HG03571 (cell line): ENCODE data around the gene CHRDL1.

Source experiments
- ATAC-seq: cut with Tn5 transposase; IDR thresholded peaks from one replicate; pipeline ENCODE4 v1.9.1; 2021; ENCODE audit not compliant: unreplicated experiment

The CHRDL1 gene

DNA sequence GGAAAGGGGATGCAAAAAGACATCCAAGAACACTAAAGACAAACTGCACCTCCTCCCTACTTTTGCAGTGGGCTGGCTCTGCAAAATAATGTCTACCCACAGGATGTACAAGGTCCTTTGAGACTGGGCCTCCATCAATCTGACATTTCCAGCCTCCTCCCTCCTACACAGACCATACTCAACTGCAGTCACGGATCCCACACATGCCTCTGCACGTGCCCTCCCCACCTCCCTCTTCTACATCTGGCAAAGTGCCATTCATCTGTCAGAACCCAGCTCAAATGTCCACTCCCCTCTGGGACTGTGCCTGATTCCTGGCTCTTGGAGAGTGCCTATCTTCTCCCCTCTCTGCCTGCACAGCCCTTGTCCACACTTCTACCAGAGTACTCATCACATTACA, 50.3 kb downstream of the CHRDL1 start:
- no peak for ATAC-seq

DNA sequence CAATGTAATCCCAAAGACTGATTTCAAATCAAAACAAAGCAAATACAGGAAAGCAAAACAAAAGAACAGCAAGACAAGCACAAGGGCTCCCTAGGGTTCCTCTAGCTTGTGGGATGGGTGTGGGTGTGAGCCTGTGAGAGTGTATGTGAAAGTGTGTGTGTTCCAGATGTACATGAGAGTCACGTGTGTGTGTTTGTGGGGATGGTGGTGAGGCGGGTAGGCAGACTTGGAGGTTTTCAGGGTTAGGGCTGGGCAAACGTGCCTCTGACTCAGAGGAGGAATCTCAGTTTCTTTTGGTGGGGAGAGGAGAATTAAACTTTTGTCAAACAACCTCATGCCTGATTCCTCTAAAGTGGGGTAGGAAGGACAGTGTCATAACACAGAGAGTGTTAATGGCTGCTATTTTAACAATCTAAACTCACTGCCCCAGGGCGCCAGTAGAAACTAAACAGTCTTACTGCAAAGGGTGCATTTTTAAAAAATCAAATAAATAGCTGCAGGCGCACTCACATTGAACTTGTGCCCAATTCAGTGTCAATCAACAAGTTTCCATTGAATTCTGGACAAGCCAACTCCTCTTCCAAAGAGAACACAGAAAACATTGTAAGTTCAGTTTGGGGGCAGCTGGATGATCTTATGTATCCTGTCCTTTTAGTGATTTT, 51.8 kb downstream of the CHRDL1 start:
- no peak for ATAC-seq

DNA sequence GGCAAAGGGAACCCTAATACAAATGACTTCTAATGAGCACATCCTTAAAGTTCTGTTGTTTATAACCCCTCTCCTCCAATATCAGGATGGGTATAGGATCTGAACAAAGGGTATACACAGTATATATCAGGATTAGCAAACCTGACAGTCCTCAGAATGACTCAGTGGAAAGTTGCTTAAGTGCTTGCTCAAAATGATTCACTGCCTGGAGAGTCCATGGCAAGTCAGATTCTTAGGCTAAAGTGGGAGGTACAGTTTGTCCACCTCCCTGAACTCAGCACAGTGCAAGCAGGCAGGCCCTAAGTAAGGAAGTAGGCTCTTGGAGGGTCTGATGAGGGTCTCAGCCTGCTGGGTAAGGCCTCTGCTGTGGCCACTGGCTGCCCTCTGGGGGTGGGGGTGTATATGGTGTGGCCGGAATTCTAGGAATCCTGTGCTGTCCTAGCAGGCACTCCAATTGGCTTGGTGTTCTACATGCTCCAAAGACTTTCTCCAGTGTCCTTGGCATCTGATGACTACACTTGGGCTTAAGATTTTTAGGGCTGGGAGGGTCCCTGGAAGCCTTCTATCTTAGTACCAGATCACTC, 54.3 kb downstream of the CHRDL1 start:
- ATAC-seq: no peak

DNA sequence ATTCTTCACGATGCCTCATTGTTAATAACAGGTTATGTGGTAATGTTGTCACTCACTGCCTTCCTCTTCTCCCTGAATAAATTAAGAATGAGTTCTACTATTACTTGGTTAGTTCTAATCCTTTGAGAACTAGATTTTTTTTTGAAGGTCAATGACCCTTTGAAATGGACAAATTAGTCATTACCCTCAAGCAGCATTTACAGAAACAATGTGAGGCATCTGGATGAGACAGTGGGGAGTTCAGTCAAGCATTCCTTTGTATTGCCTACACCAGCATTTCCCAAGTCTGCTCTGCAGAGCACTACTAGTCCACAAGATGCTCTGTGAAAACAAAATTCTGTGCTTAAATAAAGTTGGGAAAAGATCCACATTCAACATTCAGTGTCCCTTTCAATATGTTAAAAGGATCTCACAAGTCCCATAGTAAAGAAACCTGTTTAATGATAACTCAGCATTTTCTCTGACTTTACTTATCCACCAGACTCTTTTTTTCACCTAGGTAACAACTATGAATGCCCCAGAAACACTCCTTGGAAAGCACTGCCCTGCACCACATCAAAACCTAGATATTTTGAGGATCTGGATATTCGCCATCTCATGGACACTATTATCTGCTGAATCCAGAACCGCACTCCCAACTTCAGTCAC, 60.6 kb downstream of the CHRDL1 start:
- ATAC-seq: no peak

DNA sequence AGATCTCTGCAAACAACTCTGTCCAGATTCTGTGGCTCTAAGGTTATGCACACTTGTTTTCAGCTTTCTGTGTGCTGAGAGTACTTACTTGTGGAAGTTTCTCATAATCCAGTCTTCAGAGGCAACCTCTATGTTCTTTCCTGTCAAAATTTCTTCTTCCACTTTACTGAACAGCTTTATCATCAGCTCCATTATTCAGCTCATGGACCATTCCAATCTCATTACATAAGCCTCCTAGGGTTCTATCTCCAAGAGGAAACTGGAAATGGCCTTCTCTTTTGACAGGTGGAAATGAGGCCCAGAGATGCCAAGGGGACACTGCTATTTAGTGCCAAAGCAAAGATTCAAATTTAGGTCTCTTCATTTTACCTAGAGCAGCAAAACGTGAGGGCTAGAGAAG, 61.3 kb downstream of the CHRDL1 start:
- ATAC-seq: no peak

DNA sequence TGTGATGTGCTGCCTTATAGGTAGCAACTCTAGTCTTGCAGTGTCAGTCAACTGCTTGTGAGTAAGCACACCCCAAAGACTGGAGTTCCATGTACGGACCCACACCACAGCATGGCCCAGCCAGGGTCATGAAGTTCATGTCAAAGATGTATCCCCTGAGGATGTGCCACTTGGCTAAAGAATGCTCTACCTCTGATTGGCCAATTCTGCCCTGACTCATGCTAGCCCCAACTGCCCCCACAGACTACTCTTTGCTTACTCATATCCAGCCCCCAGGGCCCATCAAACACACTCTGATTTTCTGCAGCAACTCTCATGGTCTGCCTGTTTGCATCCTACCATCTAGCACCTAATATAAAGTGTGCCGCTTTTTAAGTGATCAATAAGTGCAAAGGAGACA, 62.5 kb downstream of the CHRDL1 start:
- no peak for ATAC-seq

DNA sequence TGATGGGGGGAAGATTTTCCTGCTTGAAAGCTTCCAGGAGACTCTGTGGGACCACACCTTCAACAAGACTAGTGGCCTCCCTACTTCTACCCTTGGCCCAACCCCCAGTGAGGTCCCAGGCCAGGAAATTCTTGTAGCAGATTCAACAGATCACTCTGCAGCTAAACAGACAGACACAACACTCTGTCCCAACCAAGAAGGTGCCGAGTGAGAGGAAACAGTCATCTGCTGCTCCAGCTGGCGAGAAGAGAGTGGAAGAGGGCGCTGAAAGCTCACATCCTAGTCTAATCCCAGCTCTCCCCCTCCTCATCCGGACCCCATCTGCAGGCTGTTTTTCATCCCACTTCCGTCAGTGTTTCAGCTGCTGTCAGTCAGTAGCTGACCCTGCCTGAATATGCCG, 63.4 kb downstream of the CHRDL1 start:
- ATAC-seq: no peak

DNA sequence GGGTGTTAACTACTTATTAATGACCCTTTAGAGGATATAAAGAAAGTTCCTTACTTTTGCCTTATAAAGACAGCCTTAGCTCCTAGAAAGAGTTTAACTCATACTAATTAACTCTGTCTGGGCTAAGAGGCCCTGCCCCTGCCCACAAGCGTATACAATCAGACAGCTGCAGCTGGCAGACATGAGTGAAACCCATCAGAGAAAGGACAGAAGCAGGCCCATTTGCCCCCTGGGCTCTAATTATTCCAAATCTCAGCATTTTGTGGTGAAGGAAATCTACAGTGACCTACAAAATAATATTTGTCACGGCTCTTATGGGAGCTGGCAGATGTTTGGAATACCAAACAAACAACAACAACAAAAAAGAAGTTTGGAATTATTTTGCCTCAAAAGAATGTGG, 71.8 kb downstream of the CHRDL1 start:
- ATAC-seq: no peak

DNA sequence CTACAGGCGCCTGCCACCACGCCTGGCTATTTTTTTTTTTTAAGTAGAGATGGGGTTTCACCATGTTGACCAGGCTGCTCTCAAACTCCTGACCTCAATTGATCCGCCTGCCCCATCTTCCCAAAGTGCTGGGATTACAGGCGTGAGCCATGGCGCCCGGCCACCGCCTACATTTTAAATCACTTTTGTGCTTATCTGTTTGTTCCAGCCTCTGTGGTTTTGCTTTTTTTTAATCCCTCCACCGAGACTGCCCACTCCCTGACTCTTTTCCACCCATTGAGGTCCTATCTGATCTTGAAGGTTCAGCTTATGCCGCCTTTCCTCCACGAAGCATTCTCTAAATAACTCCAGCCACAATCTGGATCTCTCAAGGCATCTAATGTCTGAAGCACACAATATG, 73.5 kb downstream of the CHRDL1 start:
- ATAC-seq: no peak

DNA sequence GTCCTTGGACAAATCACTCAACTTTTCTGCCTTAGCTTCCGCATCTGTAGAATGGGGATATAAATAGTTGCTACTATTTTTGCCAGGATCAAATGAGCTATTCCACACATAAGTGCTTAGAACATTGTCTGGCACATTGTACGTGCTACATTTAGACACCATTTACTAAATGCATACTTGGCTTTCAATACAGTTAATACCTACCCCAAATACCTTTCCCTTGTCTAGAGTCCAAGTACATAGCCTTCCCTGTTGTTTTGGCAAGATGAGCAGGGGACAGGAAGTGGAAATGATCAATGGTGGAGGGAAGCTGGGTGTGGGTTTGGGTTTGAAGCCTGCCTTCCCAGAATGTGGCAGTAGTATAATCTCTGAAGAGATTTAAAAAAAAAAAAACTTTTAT, 82.0 kb downstream of the CHRDL1 start:
- no peak for ATAC-seq

DNA sequence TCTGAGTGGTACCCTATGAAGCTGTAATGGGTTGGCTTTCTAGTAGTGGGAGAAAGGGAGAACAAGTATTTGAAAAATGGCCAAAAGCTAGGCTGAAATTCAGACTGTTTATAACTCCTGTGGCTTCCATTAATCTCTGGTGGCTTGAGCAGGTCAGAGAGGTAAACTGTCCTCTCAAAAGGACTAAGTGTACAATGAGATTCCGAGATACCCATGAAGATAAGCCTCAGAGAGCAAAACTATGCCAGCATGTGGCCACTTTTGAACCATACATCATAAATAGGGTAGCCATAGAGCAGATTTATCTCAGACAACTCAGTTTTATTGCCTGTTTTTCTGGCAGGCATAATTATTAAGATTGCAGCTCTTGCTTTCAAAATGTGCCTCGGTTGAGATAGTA, 89.2 kb downstream of the CHRDL1 start:
- ATAC-seq: no peak

DNA sequence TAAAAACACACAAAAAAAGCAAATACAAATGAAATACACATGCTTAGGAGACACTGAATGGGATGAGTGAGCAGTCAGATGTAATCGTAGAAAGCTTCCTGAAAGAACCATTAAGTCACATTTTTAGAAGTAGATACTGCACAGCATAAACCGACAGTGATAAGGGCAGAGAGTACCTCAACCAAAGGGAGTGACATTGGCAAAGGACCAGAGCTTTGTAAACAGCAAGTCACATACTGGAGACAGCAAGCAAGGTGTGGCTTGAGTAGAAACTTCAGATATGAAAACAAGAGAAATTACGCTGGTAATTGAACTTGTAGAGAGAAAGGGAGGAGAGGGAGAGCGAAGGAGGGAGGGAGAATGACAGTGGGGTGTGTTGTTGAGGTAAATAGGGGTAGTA, 92.0 kb downstream of the CHRDL1 start:
- no peak for ATAC-seq

DNA sequence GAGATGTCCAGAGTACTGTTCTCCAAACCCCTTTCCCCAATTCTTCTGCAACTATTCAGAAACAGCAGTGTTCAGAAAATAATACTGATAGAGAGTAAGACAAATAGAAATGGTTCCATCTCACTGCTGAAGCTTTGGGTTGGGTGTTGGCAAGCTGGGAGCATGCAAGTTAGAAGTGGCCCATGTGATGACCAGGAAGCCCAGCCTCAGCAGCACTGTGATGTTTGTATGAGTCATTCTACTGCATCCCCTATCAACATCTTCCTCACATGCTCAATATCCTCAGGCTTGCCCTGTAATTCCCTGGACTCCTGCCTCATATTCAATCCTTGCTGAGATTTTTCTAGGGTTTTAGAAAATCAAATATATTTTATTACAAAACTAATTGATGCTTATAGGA, 96.5 kb downstream of the CHRDL1 start:
- peak; percentile 35 for ATAC-seq

DNA sequence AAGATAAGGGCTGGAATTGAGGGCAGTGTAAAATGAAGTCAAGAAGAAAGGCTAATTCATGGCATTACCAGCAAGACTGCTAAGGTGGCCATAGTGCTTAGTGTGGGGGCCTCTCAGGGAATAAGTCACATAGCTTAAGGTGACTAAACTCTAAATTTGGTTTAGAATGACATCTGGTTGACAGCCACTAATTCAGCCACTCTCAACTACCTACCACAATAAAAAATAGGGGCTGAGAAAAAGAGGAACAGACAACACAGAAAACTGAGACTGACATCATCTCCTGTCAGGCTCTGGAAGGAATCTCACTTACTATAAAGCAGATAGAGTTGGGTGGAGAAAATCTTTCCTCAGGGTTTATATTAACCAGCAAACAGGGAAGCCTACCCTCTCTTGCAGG, 96.9 kb downstream of the CHRDL1 start:
- peak; percentile 69 for ATAC-seq

DNA sequence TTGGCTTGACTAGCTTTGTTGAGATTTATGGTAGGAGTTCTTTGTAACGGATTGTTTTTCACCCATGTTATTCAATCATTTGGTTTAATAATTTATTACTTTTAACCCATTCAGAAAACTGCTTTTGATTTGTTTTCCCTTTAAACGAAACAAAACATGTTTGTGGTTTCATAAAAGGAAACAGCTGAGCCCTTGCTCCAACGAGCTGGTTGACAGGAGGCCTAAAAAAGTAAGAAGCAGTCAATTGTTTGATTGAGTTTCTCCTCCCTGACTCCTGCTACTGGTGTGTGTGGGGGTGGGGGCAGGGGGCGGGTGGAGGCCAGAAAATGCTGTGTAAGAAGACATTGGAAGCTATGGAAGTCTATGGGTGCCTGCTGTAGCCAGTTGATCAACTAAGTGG, 102.8 kb downstream of the CHRDL1 start:
- ATAC-seq: no peak

DNA sequence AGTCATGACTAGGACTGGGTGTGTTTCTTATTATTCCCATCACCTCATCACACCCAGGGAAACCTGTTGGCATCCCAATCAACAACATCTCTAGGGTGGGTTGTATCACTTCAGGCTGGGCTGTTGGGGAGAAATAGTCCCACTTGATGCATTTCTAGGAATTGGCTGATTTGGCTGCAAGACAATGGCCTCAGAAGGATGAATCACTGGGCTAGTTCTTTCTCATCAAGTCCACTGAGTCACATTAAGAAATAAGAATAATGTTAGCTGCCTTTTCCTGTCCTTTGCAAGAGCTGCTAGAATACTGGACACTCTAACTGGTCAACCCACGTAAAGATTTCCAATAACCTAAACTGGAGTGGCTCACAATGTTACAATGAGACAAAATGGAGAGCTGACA, 104.2 kb downstream of the CHRDL1 start:
- ATAC-seq: no peak

DNA sequence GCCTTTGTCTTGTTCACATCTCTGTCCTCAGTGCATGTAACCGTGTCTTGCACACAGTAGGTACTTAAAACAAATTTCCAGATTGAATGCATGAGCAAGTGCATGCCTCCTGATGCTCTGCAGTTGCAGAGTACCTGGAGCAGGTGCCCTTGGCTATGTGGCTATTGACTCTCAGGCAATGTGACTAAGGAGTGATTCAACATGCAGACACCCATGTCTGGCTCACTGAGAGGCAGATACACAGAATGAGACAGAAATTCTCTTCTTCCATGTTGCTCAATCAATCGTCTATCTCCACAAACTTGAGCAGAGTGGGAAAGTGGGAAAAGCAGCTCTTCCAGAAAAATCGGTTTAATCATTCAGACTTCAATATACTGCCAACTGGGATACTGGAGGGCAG, 111.0 kb downstream of the CHRDL1 start:
- no peak for ATAC-seq

DNA sequence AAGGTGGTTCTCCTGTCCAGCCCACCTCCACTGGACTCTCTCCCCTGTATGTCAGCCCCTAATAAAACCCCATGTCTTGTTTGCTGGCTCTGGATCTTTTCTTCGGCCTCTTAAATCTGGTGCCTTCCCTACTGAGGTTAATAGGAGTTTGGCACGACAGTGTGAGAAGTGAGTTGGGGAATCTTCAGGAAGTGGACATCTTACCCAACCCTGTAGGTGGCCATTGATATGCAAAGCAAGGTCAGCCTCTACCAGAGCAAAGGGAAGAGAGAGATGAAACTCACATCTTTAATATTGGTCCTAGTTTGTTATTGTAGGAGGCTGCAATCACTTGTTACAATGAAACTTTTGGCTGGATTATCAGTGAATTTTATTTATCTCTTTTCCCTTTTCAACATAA, 111.7 kb downstream of the CHRDL1 start:
- no peak for ATAC-seq

DNA sequence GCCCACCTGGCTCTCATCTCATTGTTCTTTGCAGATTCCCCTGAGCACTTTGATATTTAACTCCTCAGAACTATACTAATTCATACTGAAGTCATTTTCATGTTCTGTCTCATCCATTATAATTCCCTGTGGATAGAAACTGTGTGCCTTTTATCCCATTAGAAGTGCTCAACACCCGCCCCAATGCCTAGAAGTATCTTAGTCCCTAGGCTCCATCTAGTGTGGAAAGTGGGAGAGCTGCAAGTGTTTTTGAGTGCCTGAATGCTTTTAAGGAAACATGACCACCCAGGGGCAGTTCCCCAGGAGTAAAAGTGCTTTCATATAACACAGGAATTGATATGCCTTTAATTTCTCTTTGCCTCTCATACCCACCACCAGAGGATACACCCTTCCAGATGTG, 117.0 kb downstream of the CHRDL1 start:
- no peak for ATAC-seq

DNA sequence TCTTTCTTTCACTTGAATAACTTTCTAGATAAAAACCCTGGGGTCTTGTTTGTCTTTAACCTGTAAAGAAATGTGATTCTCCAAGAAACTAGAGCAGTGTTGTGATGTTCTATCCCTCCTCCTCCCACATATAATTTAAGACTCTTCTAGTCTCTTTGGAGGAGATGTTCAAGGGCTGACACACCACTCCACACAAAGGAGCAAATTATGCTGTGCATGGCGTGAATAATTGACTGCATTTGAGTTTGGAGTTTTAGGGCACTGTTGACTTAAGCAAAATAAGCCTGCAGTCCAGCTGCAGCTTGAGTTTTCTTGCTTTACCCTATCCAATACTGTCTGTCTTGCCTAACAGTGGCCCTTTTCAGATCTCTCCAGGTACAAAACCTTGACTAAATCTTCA, 119.7 kb downstream of the CHRDL1 start:
- no peak for ATAC-seq

DNA sequence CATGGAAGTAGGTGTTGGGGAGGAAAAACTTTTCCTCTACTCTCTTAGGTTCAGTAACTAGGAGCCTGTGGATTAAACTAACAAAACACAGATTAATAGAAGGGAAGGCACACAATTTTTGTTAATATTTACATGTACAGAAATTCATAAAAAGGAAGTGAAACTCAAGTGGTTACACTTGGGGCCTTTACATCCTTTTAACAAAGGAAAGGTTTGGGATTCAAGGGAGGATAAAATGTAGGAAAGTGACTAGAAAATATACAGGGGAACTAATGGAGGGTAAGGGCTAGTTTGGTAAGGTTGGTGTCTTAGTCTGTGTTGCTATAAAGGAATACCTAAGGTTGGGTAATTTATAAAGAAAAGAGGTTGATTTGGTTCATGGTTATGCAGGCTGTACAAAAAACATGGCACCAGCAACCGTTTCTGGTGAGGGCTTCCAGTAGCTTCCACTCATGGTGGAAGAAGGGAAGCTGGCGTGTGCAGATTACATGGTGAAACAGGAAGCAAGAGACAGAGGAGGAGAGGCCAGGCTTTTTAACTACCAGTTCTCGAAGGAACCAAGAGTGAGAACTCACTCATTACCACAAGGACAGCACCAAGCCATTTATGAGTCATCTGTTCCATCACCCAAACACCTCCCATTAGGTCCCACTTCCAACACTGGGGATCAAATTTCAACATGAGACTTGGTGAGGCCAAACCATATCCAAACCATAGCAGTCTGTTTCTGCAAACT, 124.4 kb downstream of the CHRDL1 start:
- ATAC-seq: peak; percentile 96

DNA sequence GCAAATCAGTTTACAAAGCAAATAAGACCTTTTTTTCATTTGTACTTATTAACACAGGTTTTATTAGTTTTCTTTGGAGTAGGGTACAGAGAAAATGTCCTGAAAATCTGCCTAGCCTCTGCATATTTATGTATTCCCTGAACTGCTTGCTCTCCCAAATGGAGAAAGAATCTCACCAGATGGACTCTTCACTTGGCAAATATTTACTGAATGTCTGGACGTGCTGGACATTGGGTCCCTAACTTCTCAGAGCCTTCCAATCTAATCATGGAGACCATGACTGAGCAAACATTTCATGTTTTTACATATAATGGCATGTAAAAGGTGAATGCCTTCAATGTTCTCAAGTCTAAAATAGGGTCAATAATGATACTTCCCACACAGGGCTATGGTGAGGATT, 126.0 kb downstream of the CHRDL1 start:
- ATAC-seq: no peak
